ENCODE data around the gene RNF227.
A peak's percentile ranks its signal among the peaks of the same experiment; 100 is the strongest.

The RNF227 gene

DNA sequence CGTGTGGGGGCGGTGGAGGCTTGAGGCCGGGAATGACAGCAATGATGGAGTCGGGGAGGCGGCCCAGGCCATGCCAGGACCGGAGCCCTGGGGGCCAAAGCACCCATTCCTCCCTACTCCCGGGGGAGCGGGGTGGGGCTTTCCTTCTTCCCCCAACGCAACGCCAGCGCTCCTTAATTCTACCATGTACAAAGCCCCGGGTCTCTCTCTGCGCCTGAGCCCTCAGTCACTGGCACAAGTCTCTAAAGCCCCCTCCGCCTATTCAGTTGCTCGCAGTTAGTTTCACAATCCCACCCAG is 245 bp upstream of the RNF227 start:
- H3K27me3 Mint-ChIP-seq, result no peaks in the 10 kb centered on the region
- peak overlapping the region; percentile 94 for H3K27ac Mint-ChIP-seq
- H3K36me3 Mint-ChIP-seq (ENCODE audit: low read depth), result peaks cover 14% of the 10 kb centered on the region
- peak overlapping the region; percentile 98 for H3K4me3 Mint-ChIP-seq
- intact Hi-C loops (cut with micrococcal nuclease), result no loop called here
- H3K9me3 Mint-ChIP-seq, result no peaks in the 10 kb centered on the region
- peaks cover 39% of the 10 kb centered on the region for H3K4me1 Mint-ChIP-seq (ENCODE audit: low read depth)

DNA sequence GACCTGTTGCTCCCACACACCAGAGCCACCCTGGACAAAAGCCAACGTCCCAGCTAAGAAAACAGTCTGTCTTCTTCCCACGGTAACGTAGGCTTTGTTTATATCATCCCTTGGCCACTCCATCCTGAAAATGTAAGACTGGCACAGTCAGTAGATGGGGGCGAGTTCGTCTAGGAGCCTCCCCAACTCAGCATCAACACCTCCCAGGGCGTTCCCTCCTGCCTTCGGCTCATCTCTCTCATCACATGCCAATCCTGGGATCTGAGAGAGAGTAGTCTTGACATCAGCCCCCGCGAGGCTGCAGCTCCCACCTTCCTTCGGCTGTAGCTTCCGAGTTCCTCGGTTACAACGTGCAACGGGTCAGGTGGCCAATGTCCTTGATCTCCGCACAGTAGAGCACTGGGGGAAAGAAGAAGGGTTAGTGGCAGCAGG is 894 bp downstream of the RNF227 start:
- Mint-ChIP-seq H3K27me3 (no peaks in the 10 kb centered on the region), H3K4me1 (ENCODE audit: low read depth) (peaks cover 50% of the 10 kb centered on the region)
- intact Hi-C loops (cut with micrococcal nuclease), result no loop called here

DNA sequence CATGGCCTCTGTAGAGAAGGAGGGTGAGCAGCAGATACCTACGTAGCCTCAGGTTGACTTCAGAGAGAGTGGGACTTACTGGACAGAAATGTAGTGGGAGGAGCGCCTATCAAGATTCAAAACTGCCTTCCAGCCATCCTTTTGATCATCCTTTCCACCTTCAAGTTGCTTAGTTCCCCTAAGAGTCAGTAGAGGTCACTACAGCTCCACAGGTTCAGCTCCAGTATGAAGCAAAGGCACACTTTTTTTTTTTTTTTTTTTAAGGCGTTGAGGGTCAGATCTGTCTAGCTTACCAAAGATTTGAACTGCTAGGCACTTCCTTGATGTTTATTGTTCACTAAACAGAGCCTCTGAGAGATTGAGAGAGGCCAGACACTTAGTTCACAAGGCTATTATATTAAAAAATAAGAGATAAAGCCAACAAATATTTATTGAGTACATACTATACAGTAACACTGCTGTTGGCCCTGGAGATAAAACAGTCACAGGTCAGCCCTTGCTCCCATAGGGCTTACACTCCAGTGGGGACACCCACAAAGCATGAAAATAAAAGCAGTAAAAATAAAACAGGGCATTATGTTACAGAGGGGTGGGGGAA is 3.1 kb downstream of the RNF227 start:
- intact Hi-C loops (cut with micrococcal nuclease), result loop anchor here (1.0 to 2.0 kb wide), 3 partner anchors 76 to 144 kb away; no protein-coding TSS in a partner anchor
- H3K36me3 Mint-ChIP-seq (ENCODE audit: low read depth), result peaks cover 47% of the 10 kb centered on the region
- no peak overlapping the region for H3K4me3 Mint-ChIP-seq

More for the DNA sequence above, 894 bp downstream of the RNF227 start:
- H3K9me3 Mint-ChIP-seq, result no peaks in the 10 kb centered on the region
- peak overlapping the region; percentile 94 for H3K27ac Mint-ChIP-seq
- peak overlapping the region; percentile 98 for H3K4me3 Mint-ChIP-seq
- peaks cover 25% of the 10 kb centered on the region for H3K36me3 Mint-ChIP-seq (ENCODE audit: low read depth)

DNA sequence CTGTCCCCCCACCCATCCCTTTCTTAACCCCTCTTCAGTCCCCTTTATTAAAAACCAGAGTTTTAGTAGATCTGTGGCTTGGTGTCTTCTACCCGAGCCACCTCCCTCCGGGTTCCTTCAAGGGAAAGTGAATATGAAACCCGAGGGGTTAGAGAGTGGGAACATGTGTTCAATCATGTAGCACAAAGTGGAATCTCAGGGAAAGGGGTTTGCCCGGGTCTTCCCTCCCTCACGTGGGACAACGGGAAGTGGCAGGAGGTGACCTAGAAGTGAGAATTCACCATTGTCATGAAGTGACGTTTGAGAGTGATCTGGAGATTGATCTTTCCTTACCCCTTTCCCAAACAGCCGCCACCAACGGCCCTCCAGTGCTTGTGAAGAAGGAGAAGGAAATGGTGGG is 5.0 kb downstream of the RNF227 start:
- Mint-ChIP-seq H3K4me1 (ENCODE audit: low read depth) (peaks cover 48% of the 10 kb centered on the region), H3K27me3 (no peaks in the 10 kb centered on the region), H3K27ac (peak overlapping the region; percentile 68), H3K36me3 (ENCODE audit: low read depth) (peaks cover 66% of the 10 kb centered on the region), H3K9me3 (no peaks in the 10 kb centered on the region), H3K4me3 (no peak overlapping the region)
- intact Hi-C loops (cut with micrococcal nuclease), result no loop called here

More for the DNA sequence above, 3.1 kb downstream of the RNF227 start:
- Mint-ChIP-seq H3K9me3 (no peaks in the 10 kb centered on the region), H3K27me3 (no peaks in the 10 kb centered on the region), H3K27ac (peak overlapping the region; percentile 39), H3K4me1 (ENCODE audit: low read depth) (peaks cover 58% of the 10 kb centered on the region)

DNA sequence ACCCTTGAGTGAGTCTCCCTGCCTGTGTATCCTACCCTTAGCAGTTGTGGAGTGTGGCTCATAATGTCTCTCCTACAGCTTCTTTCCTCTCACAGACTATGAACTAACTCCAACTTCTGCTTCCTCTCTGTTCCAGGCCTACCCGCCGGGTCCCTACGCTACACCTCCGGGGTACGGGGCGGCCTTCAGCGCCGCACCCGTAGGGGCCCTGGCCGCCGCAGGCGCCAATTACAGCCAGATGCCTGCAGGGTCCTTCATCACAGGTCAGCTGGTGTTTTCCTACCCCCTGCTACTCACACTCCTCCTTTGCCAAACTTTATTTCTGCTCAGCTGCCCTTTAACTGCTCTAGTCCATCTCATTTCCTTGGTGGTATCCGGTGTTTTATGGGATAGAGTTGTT is 5.4 kb downstream of the RNF227 start:
- Mint-ChIP-seq H3K27ac (peak overlapping the region; percentile 68), H3K4me1 (ENCODE audit: low read depth) (peaks cover 44% of the 10 kb centered on the region), H3K27me3 (no peaks in the 10 kb centered on the region), H3K4me3 (no peak overlapping the region), H3K9me3 (no peaks in the 10 kb centered on the region), H3K36me3 (ENCODE audit: low read depth) (peaks cover 70% of the 10 kb centered on the region)
- intact Hi-C loops (cut with micrococcal nuclease), result no loop called here

DNA sequence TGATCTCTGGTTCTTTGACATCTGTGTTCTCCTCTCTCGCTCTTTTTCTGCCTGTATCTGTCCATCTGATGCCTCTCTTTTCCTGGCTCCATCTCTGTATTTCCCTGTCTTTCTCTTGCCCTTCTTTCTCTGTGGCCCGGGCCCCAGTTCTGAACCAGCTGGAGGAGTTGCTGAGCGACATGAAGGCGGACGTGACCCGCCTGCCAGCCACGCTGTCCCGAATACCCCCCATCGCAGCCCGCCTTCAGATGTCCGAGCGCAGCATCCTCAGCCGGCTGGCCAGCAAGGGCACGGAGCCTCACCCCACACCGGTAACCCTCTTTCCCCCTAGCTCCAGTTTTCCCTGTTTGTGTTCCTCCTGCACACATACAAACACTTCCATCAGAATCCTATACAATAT is 5.8 kb downstream of the RNF227 start:
- peaks cover 40% of the 10 kb centered on the region for H3K4me1 Mint-ChIP-seq (ENCODE audit: low read depth)

DNA sequence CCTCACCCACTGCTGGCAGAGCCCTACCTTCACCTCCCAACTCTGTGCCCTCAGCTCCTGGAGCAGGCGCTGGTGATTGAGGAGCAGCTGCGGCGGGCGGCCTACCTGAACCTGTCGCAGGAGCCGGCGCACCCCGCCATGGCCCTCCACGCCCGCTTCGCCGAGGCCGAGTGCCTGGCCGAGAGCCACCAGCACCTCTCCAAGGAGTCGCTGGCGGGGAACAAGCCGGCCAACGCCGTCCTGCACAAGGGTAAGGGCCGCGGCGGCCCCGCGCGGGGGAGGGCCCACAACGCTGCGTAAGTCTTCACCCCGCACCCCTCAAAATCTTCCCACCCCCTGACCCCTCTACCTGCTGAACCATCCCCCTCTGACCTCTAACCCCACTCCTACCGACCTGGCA is 7.0 kb downstream of the RNF227 start:
- peaks cover 33% of the 10 kb centered on the region for H3K4me1 Mint-ChIP-seq (ENCODE audit: low read depth)
- intact Hi-C loops (cut with micrococcal nuclease), result no loop called here
- H3K27ac Mint-ChIP-seq, result no peak overlapping the region
- H3K9me3 Mint-ChIP-seq, result no peaks in the 10 kb centered on the region
- no peaks in the 10 kb centered on the region for H3K27me3 Mint-ChIP-seq
- no peak overlapping the region for H3K4me3 Mint-ChIP-seq
- H3K36me3 Mint-ChIP-seq (ENCODE audit: low read depth), result peaks cover 86% of the 10 kb centered on the region

More for the DNA sequence above, 5.8 kb downstream of the RNF227 start:
- H3K36me3 Mint-ChIP-seq (ENCODE audit: low read depth), result peaks cover 74% of the 10 kb centered on the region
- H3K27ac Mint-ChIP-seq, result no peak overlapping the region
- no peaks in the 10 kb centered on the region for H3K9me3 Mint-ChIP-seq
- H3K27me3 Mint-ChIP-seq, result no peaks in the 10 kb centered on the region
- no peak overlapping the region for H3K4me3 Mint-ChIP-seq
- intact Hi-C loops (cut with micrococcal nuclease), result no loop called here

DNA sequence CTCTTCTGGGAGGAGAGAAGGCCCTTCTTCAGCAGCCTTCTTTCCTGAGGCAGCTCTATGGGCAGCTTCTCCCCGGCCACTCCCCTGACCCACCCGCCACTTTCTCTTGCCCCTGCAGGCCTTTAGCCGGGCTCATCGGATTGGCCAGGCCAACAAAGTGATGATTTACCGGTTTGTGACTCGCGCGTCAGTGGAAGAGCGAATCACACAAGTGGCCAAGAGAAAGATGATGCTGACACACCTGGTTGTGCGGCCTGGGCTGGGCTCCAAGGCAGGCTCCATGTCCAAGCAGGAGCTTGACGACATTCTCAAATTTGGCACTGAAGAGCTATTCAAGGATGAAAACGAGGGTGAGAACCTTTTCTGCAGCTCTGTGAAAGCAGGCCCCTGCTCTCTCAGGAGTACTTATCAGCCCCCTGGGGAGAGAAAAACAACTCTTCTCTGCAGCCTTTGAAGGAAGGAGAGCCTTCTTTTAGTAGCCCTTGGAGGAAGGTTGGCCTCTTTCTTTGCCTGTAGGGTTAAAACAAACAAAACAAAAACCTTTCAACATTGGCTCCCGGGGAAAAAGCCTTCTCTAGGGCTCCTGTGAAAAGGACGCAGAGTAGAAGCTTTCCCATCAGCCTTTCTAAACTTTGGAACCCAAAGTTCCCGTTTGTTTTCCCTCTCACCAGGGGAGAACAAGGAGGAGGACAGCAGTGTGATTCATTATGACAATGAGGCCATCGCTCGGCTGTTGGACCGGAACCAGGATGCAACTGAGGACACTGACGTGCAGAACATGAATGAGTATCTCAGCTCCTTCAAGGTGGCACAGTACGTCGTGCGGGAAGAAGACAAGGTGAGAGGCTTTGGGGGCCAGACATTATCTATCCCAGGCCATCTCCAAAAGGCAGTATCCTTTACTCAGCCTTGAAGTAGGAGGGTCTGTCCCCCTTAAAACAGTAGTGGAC is 12.7 kb downstream of the RNF227 start:
- Mint-ChIP-seq H3K27ac (no peak overlapping the region), H3K27me3 (no peaks in the 10 kb centered on the region), H3K4me3 (no peak overlapping the region), H3K9me3 (no peaks in the 10 kb centered on the region), H3K36me3 (ENCODE audit: low read depth) (peaks cover 100% of the 10 kb centered on the region), H3K4me1 (ENCODE audit: low read depth) (no peaks in the 10 kb centered on the region)
- intact Hi-C loops (cut with micrococcal nuclease), result no loop called here

DNA sequence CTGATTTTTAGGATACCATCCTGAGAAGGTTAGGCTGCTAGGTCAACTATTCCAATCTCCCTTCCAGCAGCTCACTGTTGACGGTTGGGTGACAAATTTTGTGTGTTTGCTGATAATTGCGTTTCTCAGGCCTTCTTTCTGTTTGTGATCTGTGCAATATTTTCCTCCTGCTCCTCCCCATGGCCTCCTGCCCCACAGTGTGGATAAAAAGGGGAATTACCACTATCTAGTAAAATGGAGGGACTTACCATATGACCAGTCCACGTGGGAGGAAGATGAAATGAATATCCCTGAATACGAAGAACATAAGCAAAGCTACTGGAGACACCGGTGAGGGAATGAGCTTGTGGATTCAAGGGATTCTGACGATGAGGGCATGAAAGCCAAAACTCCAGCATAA is 18.3 kb downstream of the RNF227 start:
- H3K27me3 Mint-ChIP-seq, result no peaks in the 10 kb centered on the region
- intact Hi-C loops (cut with micrococcal nuclease), result loop anchor here (1.0 to 5.0 kb wide), 3 partner anchors 35 to 155 kb away; no protein-coding TSS in a partner anchor
- H3K36me3 Mint-ChIP-seq (ENCODE audit: low read depth), result peaks cover 98% of the 10 kb centered on the region
- no peaks in the 10 kb centered on the region for H3K9me3 Mint-ChIP-seq
- H3K4me1 Mint-ChIP-seq (ENCODE audit: low read depth), result peaks cover 23% of the 10 kb centered on the region
- H3K4me3 Mint-ChIP-seq, result no peak overlapping the region
- peak overlapping the region; percentile 68 for H3K27ac Mint-ChIP-seq

DNA sequence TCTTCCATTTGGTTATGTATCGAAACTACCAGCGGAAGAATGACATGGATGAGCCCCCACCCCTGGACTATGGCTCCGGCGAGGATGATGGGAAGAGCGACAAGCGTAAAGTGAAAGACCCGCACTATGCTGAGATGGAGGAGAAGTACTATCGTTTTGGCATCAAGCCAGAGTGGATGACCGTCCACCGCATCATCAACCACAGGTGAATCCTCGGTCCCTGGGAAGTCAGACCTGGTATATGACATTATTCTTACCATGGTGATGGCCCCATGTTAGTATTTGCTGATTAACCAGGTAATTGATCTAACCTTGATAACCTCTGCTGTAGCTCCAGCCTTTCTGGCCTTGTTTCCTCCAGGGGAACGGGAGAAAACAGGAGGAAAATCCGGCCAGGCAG is 19.0 kb downstream of the RNF227 start:
- Mint-ChIP-seq H3K27me3 (no peaks in the 10 kb centered on the region), H3K36me3 (ENCODE audit: low read depth) (peaks cover 97% of the 10 kb centered on the region), H3K9me3 (no peaks in the 10 kb centered on the region), H3K4me1 (ENCODE audit: low read depth) (peaks cover 25% of the 10 kb centered on the region), H3K27ac (no peak overlapping the region), H3K4me3 (no peak overlapping the region)
- intact Hi-C loops (cut with micrococcal nuclease), result loop anchor here (1.0 to 5.0 kb wide), 3 partner anchors 35 to 155 kb away; no protein-coding TSS in a partner anchor

DNA sequence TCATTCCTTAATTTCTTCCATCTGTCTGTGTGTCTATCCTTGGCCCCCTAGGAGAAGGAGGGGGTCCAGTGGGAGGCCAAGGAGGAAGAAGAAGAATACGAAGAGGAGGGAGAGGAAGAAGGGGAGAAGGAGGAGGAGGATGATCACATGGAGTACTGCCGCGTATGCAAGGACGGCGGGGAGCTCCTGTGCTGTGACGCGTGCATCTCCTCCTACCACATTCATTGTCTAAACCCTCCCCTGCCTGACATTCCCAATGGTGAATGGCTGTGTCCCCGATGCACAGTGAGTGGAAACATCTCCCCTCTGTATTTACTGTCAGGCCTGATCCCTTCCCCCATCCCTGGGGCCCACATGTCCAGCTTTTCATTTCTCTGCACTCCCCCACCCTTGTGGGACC is 21.2 kb downstream of the RNF227 start:
- Mint-ChIP-seq H3K4me3 (no peak overlapping the region), H3K9me3 (no peaks in the 10 kb centered on the region), H3K27ac (no peak overlapping the region), H3K27me3 (no peaks in the 10 kb centered on the region), H3K4me1 (ENCODE audit: low read depth) (peaks cover 28% of the 10 kb centered on the region), H3K36me3 (ENCODE audit: low read depth) (peaks cover 97% of the 10 kb centered on the region)
- intact Hi-C loops (cut with micrococcal nuclease), result loop anchor here (5.0 kb wide), 1 partner anchor 153 kb away; no protein-coding TSS in a partner anchor

DNA sequence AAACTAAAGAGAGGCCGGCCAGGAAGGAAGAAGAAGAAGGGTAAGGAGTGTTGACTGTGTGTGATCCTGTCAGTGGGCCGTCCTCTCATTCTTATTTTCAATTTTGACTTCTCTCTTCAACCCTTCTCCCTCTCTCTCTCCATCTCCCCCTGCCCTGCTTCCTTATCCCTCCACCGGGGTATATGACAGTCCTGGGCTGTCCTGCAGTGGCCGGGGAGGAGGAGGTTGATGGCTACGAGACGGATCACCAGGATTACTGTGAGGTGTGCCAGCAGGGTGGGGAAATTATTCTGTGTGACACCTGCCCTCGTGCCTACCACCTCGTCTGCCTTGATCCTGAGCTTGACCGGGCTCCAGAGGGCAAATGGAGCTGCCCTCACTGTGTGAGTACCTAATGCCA is 21.9 kb downstream of the RNF227 start:
- Mint-ChIP-seq H3K36me3 (ENCODE audit: low read depth) (peaks cover 96% of the 10 kb centered on the region), H3K27me3 (no peaks in the 10 kb centered on the region), H3K27ac (no peak overlapping the region), H3K4me1 (ENCODE audit: low read depth) (peaks cover 28% of the 10 kb centered on the region), H3K9me3 (no peaks in the 10 kb centered on the region), H3K4me3 (no peak overlapping the region)
- intact Hi-C loops (cut with micrococcal nuclease), result no loop called here

DNA sequence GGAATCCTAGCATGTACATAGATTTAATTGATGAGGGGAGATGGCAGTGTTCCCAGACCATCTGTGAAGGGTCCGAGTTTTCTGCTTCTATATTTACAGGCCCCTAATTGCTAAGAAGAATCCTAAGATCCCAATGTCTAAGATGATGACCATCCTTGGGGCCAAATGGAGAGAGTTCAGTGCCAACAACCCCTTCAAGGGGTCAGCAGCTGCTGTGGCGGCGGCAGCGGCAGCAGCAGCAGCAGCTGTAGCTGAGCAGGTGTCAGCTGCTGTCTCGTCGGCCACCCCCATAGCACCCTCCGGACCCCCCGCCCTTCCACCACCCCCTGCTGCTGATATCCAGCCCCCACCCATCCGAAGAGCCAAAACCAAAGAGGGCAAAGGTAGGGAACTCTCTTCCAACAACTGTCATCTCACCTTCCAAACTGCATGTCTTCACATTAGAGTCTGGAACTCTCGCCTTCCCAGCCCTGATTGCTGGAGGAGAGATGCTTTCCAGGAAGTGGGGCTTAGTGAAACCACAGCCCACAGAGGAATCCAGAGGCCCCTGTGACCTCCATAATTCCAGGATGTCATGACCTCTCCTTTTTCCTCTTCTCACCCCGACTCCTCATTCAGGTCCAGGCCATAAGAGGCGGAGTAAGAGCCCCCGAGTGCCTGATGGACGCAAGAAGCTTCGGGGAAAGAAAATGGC is 22.8 kb downstream of the RNF227 start:
- H3K9me3 Mint-ChIP-seq, result no peaks in the 10 kb centered on the region
- H3K4me3 Mint-ChIP-seq, result no peak overlapping the region
- intact Hi-C loops (cut with micrococcal nuclease), result no loop called here
- peaks cover 27% of the 10 kb centered on the region for H3K4me1 Mint-ChIP-seq (ENCODE audit: low read depth)
- no peaks in the 10 kb centered on the region for H3K27me3 Mint-ChIP-seq
- no peak overlapping the region for H3K27ac Mint-ChIP-seq
- H3K36me3 Mint-ChIP-seq (ENCODE audit: low read depth), result peaks cover 87% of the 10 kb centered on the region
